Measurements from ENCODE around the gene C4BPB. TPM values are rescaled to one million over a fixed set of nuclear protein-coding genes. Genes with fewer than 3 reads are reported as not detected.

Gene C4BPB
- total and polyA plus RNA-seq, 7 donors = 0.71 to 33.7 (median 4.1) TPM; not detected in 1

DNA sequence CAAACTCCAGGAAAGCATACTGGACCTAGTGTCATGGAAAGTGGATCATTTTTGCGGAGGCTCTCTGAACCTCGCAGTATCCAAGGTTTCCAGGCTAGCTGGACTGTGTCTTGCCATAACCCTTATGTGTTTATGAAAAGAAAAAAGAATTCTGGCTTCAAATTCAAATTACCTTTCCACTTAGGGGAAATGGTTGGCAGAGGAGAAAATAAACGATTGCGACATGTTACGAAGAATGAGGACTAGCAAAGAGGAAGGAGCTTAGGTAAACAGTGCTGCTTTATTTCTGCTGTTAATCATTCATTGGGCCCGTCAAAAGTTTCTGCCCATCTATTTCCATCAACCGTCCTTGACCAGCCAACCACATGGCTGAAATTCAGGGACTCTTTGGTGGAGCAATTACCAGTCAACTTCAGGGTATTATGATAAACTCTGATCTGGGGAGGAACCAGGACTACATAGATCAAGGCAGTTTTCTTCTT, 15.3 kb downstream of the C4BPB start, which contains the start of gene C4BPA:
Gene C4BPA (plus strand): TSS at position 342 of the 482 bp plus-strand sequence. CDS start 8,793 bp downstream, outside the sequence.
- no peak within 1 kb of the TSS for H3K4me3 ChIP-seq
- H3K4me1 ChIP-seq = no peaks in the 10 kb centered on the region
- intact Hi-C loops (cut with DNase I) = no loop called here
- no peak within 1 kb of the TSS for H3K27ac ChIP-seq
- no peaks in the 10 kb centered on the region for H3K9me3 ChIP-seq
- no peak for DNase-seq
- H3K27me3 ChIP-seq = no peaks in the 10 kb centered on the region
- WGBS, 2 donors = 36 to 65% methylated on average over 7 of the region's 7 CpGs
- H3K36me3 ChIP-seq = no peaks in the 10 kb centered on the region
- no peak for TF ChIP-seq POLR2AphosphoS5 (IDR thresholded peaks at IDR 0.05)
- TF ChIP-seq, protein P1, sequence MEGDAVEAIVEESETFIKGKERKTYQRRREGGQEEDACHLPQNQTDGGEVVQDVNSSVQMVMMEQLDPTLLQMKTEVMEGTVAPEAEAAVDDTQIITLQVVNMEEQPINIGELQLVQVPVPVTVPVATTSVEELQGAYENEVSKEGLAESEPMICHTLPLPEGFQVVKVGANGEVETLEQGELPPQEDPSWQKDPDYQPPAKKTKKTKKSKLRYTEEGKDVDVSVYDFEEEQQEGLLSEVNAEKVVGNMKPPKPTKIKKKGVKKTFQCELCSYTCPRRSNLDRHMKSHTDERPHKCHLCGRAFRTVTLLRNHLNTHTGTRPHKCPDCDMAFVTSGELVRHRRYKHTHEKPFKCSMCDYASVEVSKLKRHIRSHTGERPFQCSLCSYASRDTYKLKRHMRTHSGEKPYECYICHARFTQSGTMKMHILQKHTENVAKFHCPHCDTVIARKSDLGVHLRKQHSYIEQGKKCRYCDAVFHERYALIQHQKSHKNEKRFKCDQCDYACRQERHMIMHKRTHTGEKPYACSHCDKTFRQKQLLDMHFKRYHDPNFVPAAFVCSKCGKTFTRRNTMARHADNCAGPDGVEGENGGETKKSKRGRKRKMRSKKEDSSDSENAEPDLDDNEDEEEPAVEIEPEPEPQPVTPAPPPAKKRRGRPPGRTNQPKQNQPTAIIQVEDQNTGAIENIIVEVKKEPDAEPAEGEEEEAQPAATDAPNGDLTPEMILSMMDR (IDR thresholded peaks at IDR 0.05) = no peak
- TF ChIP-seq EP300 (IDR thresholded peaks at IDR 0.05) = no peak
- no peak for TF ChIP-seq POLR2A (IDR thresholded peaks at IDR 0.05)

DNA sequence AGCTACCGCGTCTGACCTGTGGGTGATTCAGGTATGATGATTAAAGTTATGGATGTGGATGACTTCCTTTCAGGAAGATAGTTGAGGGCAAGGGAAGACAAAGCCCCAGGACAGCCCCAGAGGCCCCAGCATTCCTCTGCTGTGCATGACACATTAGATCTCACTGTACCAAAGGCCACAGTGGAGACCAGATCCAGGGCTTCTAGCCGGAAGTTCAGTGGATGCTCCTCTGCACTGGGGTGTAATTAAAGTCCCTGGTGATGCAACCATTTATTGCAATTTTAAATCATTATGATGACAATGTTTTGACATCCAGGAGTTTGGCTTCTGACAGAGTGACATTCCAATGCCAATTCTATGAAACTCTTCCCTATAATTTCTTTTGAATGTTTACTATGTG, 20.3 kb downstream of the C4BPB start:
- Histone ChIP-seq H3K36me3 (no peaks in the 10 kb centered on the region), H3K27ac (no peak overlapping the region), H3K9me3 (no peaks in the 10 kb centered on the region), H3K4me3 (no peak overlapping the region), H3K27me3 (no peaks in the 10 kb centered on the region), H3K4me1 (no peaks in the 10 kb centered on the region)
- TF ChIP-seq POLR2A (IDR thresholded peaks at IDR 0.05) = no peak
- no peak for TF ChIP-seq EP300 (IDR thresholded peaks at IDR 0.05)
- TF ChIP-seq POLR2AphosphoS5 (IDR thresholded peaks at IDR 0.05) = no peak
- TF ChIP-seq, protein P1 (IDR thresholded peaks at IDR 0.05) = no peak
- DNase-seq = no peak
- 87 to 92% methylated on average over 3 of the region's 3 CpGs for WGBS, 2 donors
- intact Hi-C loops (cut with DNase I) = no loop called here

DNA sequence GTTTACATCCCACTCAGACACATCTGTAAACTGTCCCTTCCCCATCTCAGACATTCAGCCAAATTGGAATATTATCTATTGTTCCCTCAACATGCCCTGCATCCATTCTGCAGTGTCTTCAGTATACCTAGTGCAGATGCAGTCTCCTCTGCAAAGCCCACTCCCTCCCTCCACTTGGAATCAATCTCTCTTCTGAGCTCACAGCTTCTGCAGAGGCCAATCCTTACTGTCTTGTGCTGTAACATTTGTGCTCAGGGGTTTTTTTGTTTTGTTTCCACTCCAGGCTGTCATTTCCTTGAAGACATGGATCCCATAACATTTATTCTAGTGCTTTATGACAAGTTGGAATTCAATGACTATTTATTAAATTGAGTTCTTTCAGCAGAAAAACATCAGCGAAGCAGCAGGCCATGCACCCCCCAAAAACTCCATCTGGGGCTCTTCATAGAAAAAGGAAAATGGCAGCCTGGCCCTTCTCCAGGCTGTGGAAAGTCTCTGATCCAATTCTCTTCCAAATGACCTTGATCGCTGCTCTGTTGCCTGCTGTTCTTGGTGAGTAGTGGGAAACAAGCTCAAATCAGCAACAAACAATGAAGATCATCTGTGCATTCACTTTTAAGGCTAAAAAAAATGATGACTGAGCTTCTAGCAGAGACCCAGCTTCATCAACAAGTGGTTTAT, 24.1 kb downstream of the C4BPB start:
- Histone ChIP-seq H3K27ac (no peak overlapping the region), H3K9me3 (no peaks in the 10 kb centered on the region), H3K36me3 (no peaks in the 10 kb centered on the region), H3K27me3 (no peaks in the 10 kb centered on the region), H3K4me1 (no peaks in the 10 kb centered on the region), H3K4me3 (no peak overlapping the region)
- WGBS, 2 donors = 76 to 84% methylated on average over 2 of the region's 2 CpGs
- TF ChIP-seq, protein P1 (IDR thresholded peaks at IDR 0.05) = no peak
- TF ChIP-seq EP300 (IDR thresholded peaks at IDR 0.05) (no peak), POLR2AphosphoS5 (IDR thresholded peaks at IDR 0.05) (no peak), POLR2A (IDR thresholded peaks at IDR 0.05) (no peak)
- intact Hi-C loops (cut with DNase I) = no loop called here
- DNase-seq = no peak

DNA sequence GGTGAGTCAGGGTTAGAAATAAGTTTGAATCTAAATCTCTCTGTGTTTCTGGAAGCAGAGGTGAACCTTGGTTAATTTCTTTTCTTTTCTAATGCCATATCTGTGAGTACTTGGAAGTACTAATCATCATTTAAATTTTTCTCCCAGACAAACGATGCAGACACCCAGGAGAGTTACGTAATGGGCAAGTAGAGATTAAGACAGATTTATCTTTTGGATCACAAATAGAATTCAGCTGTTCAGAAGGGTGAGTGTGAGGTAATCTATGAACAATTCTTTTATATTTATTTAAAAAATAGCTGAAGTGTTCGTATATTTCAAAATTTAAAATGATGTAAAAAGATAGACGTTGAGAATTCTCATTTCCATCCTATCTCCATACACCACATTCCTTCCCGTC, 26.6 kb downstream of the C4BPB start:
- 85 to 87% methylated on average over 5 of the region's 5 CpGs for WGBS, 2 donors
- no peak for DNase-seq
- no peak overlapping the region for H3K27ac ChIP-seq
- no peak overlapping the region for H3K4me3 ChIP-seq
- H3K27me3 ChIP-seq = no peaks in the 10 kb centered on the region
- no peaks in the 10 kb centered on the region for H3K36me3 ChIP-seq
- no peak for TF ChIP-seq POLR2AphosphoS5 (IDR thresholded peaks at IDR 0.05)
- no peak for TF ChIP-seq EP300 (IDR thresholded peaks at IDR 0.05)
- TF ChIP-seq, protein P1 (IDR thresholded peaks at IDR 0.05) = no peak
- TF ChIP-seq POLR2A (IDR thresholded peaks at IDR 0.05) = no peak
- intact Hi-C loops (cut with DNase I) = no loop called here
- no peaks in the 10 kb centered on the region for H3K4me1 ChIP-seq
- no peaks in the 10 kb centered on the region for H3K9me3 ChIP-seq
